ENCODE data around the gene PRR36. TPM values are rescaled to one million over a fixed set of nuclear protein-coding genes. Genes with fewer than 3 reads are reported as not detected.
"Not testable (repeated sequence)": the region's sequence is repeated elsewhere in the genome, so short reads cannot be mapped to it uniquely, and the experiment has no call there.

The PRR36 gene
- total RNA-seq, 1 experiment from 2014 or later: 0.14 TPM

- no peak for DNase-seq
- Histone ChIP-seq H3K27me3 (ENCODE audit: control insufficient read depth, insufficient read depth, low read length) (no peaks in the 10 kb centered on the region), H3K36me3 (replicated peaks; ENCODE audit: control insufficient read depth, insufficient read depth, low read length) (peaks cover 2% of the 10 kb centered on the region; the same call in 1 of the 2 replicates), H3K4me3 (ENCODE audit: insufficient read depth, low read depth, low read length) (no peak overlapping the region)
Measured at GRCh38 chr19:7897292-7897691, 23.1 kb upstream of the PRR36 start.

- no peak for DNase-seq
- H3K4me3 ChIP-seq (ENCODE audit: insufficient read depth, low read depth, low read length): no peak overlapping the region
- no peaks in the 10 kb centered on the region for H3K27me3 ChIP-seq (ENCODE audit: control insufficient read depth, insufficient read depth, low read length)
- H3K36me3 ChIP-seq (replicated peaks; ENCODE audit: control insufficient read depth, insufficient read depth, low read length): peaks cover 2% of the 10 kb centered on the region; the same call in 1 of the 2 replicates
Measured at GRCh38 chr19:7895565-7895964, 21.4 kb upstream of the PRR36 start.

- Histone ChIP-seq H3K4me3 (ENCODE audit: insufficient read depth, low read depth, low read length) (no peak overlapping the region), H3K36me3 (replicated peaks; ENCODE audit: control insufficient read depth, insufficient read depth, low read length) (peaks cover 2% of the 10 kb centered on the region; the same call in 1 of the 2 replicates), H3K27me3 (ENCODE audit: control insufficient read depth, insufficient read depth, low read length) (no peaks in the 10 kb centered on the region)
- peak; percentile 70 for DNase-seq
Measured at GRCh38 chr19:7894612-7895309, 20.6 kb upstream of the PRR36 start.

GRCh38 chr19:7893362-7894101 lies 19.3 kb upstream of the PRR36 start:
- not testable (repeated sequence) for DNase-seq; H3K36me3 ChIP-seq (replicated peaks; ENCODE audit: control insufficient read depth, insufficient read depth, low read length)

GRCh38 chr19:7888826-7889217 lies 14.6 kb upstream of the PRR36 start:
- no peaks in the 10 kb centered on the region for H3K36me3 ChIP-seq (replicated peaks; ENCODE audit: control insufficient read depth, insufficient read depth, low read length)
- DNase-seq: no peak
- H3K4me3 ChIP-seq (ENCODE audit: insufficient read depth, low read depth, low read length): peak overlapping the region; percentile 60

More at GRCh38 chr19:7893362-7894101, 19.3 kb upstream of the PRR36 start:
- H3K27me3 ChIP-seq (ENCODE audit: control insufficient read depth, insufficient read depth, low read length); H3K4me3 ChIP-seq (ENCODE audit: insufficient read depth, low read depth, low read length): not testable (repeated sequence)

GRCh38 chr19:7888145-7888825 lies 14.1 kb upstream of the PRR36 start, which contains the start of gene LRRC8E:
Gene LRRC8E, plus strand, starts transcription at chr19:7888510. Its CDS starts 7,094 bp downstream, at chr19:7895604.
- peaks cover 6% of the 10 kb centered on the region; the same call in 1 of the 2 replicates for H3K27me3 ChIP-seq (ENCODE audit: control insufficient read depth, insufficient read depth, low read length)
- peak within 1 kb of the TSS; percentile 60 for H3K4me3 ChIP-seq (ENCODE audit: insufficient read depth, low read depth, low read length)
- no peaks in the 10 kb centered on the region for H3K36me3 ChIP-seq (replicated peaks; ENCODE audit: control insufficient read depth, insufficient read depth, low read length)
- peak; percentile 96 for DNase-seq

More at GRCh38 chr19:7888826-7889217, 14.6 kb upstream of the PRR36 start:
- peaks cover 6% of the 10 kb centered on the region; the same call in 1 of the 2 replicates for H3K27me3 ChIP-seq (ENCODE audit: control insufficient read depth, insufficient read depth, low read length)

GRCh38 chr19:7887408-7888144 lies 13.4 kb upstream of the PRR36 start:
- Histone ChIP-seq H3K36me3 (replicated peaks; ENCODE audit: control insufficient read depth, insufficient read depth, low read length) (no peaks in the 10 kb centered on the region), H3K4me3 (ENCODE audit: insufficient read depth, low read depth, low read length) (no peak overlapping the region), H3K27me3 (ENCODE audit: control insufficient read depth, insufficient read depth, low read length) (peaks cover 6% of the 10 kb centered on the region; the same call in 1 of the 2 replicates)
- DNase-seq: peak; percentile 53

GRCh38 chr19:7885818-7886217 lies 11.6 kb upstream of the PRR36 start:
- DNase-seq: no peak
- H3K4me3 ChIP-seq (ENCODE audit: insufficient read depth, low read depth, low read length): no peak overlapping the region

GRCh38 chr19:7883796-7884570 lies 9.8 kb upstream of the PRR36 start:
- Histone ChIP-seq H3K27me3 (ENCODE audit: control insufficient read depth, insufficient read depth, low read length) (peaks cover 8% of the 10 kb centered on the region; the same call in 1 of the 2 replicates), H3K36me3 (replicated peaks; ENCODE audit: control insufficient read depth, insufficient read depth, low read length) (no peaks in the 10 kb centered on the region), H3K4me3 (ENCODE audit: insufficient read depth, low read depth, low read length) (no peak overlapping the region)
- DNase-seq: no peak

More at GRCh38 chr19:7885818-7886217, 11.6 kb upstream of the PRR36 start:
- H3K36me3 ChIP-seq (replicated peaks; ENCODE audit: control insufficient read depth, insufficient read depth, low read length): no peaks in the 10 kb centered on the region
- H3K27me3 ChIP-seq (ENCODE audit: control insufficient read depth, insufficient read depth, low read length): peaks cover 6% of the 10 kb centered on the region; the same call in 1 of the 2 replicates

- H3K4me3 ChIP-seq (ENCODE audit: insufficient read depth, low read depth, low read length): no peak overlapping the region
- DNase-seq: no peak
- no peaks in the 10 kb centered on the region for H3K36me3 ChIP-seq (replicated peaks; ENCODE audit: control insufficient read depth, insufficient read depth, low read length)
- H3K27me3 ChIP-seq (ENCODE audit: control insufficient read depth, insufficient read depth, low read length): peaks cover 3% of the 10 kb centered on the region; the same call in 1 of the 2 replicates
Measured at GRCh38 chr19:7883105-7883504, 8.9 kb upstream of the PRR36 start.

GRCh38 chr19:7881910-7882309 lies 7.7 kb upstream of the PRR36 start:
- Histone ChIP-seq H3K36me3 (replicated peaks; ENCODE audit: control insufficient read depth, insufficient read depth, low read length) (no peaks in the 10 kb centered on the region), H3K27me3 (ENCODE audit: control insufficient read depth, insufficient read depth, low read length) (peaks cover 3% of the 10 kb centered on the region; the same call in 1 of the 2 replicates), H3K4me3 (ENCODE audit: insufficient read depth, low read depth, low read length) (no peak overlapping the region)
- no peak for DNase-seq

- DNase-seq: no peak
- no peak overlapping the region for H3K4me3 ChIP-seq (ENCODE audit: insufficient read depth, low read depth, low read length)
- peaks cover 7% of the 10 kb centered on the region; the same call in 1 of the 2 replicates for H3K27me3 ChIP-seq (ENCODE audit: control insufficient read depth, insufficient read depth, low read length)
- no peaks in the 10 kb centered on the region for H3K36me3 ChIP-seq (replicated peaks; ENCODE audit: control insufficient read depth, insufficient read depth, low read length)
Measured at GRCh38 chr19:7879836-7880235, 5.6 kb upstream of the PRR36 start.

- DNase-seq: no peak
- peaks cover 9% of the 10 kb centered on the region; the same call in 1 of the 2 replicates for H3K27me3 ChIP-seq (ENCODE audit: control insufficient read depth, insufficient read depth, low read length)
- no peaks in the 10 kb centered on the region for H3K36me3 ChIP-seq (replicated peaks; ENCODE audit: control insufficient read depth, insufficient read depth, low read length)
- H3K4me3 ChIP-seq (ENCODE audit: insufficient read depth, low read depth, low read length): no peak overlapping the region
Measured at GRCh38 chr19:7879111-7879807, 5.1 kb upstream of the PRR36 start.

All from H7 (cell line).